Femur (tissue), 1 donor: ENCODE data around the gene GLIPR2.
"Not testable (repeated sequence)": the region's sequence is repeated elsewhere in the genome, so short reads cannot be mapped to it uniquely, and the experiment has no call there.

Experiments
- DNase-seq: peaks from one replicate; pipeline ENCODE4 v3.0.0-alpha.2; 2017

The GLIPR2 gene

GRCh38 chr9:36136272-36136893 is at the start of gene GLIPR2:
Gene GLIPR2 (plus strand): TSS chr9:36136733. CDS start chr9:36136779, 46 bp downstream.
- DNase-seq, result peak; percentile 82

GRCh38 chr9:36087054-36087453 is 49.5 kb upstream of the GLIPR2 start:
- not testable (repeated sequence) for DNase-seq

- DNase-seq, result no peak
Measured at GRCh38 chr9:36088020-36088419, 48.5 kb upstream of the GLIPR2 start.

- peak; percentile 53 for DNase-seq
Measured at GRCh38 chr9:36091026-36091953, 45.2 kb upstream of the GLIPR2 start.

- DNase-seq, result no peak
Measured at GRCh38 chr9:36092014-36092413, 44.5 kb upstream of the GLIPR2 start.

- no peak for DNase-seq
Measured at GRCh38 chr9:36092509-36093215, 43.9 kb upstream of the GLIPR2 start.

- no peak for DNase-seq
Measured at GRCh38 chr9:36093384-36093783, 43.1 kb upstream of the GLIPR2 start.

GRCh38 chr9:36099718-36100117 is 36.8 kb upstream of the GLIPR2 start:
- DNase-seq, result no peak

GRCh38 chr9:36100532-36100931 is 36.0 kb upstream of the GLIPR2 start:
- no peak for DNase-seq

- no peak for DNase-seq
Measured at GRCh38 chr9:36101916-36102741, 34.4 kb upstream of the GLIPR2 start.

- peak; percentile 77 for DNase-seq
Measured at GRCh38 chr9:36102742-36103495, 33.6 kb upstream of the GLIPR2 start.

GRCh38 chr9:36109071-36109470 is 27.5 kb upstream of the GLIPR2 start:
- no peak for DNase-seq

GRCh38 chr9:36110434-36110833 is 26.1 kb upstream of the GLIPR2 start:
- DNase-seq, result no peak

- no peak for DNase-seq
Measured at GRCh38 chr9:36112516-36112915, 24.0 kb upstream of the GLIPR2 start.

- DNase-seq, result no peak
Measured at GRCh38 chr9:36113999-36114398, 22.5 kb upstream of the GLIPR2 start.

GRCh38 chr9:36116593-36116992 is 19.9 kb upstream of the GLIPR2 start:
- no peak for DNase-seq

GRCh38 chr9:36118201-36118600 is 18.3 kb upstream of the GLIPR2 start:
- no peak for DNase-seq

- no peak for DNase-seq
Measured at GRCh38 chr9:36118706-36119105, 17.8 kb upstream of the GLIPR2 start.

GRCh38 chr9:36119476-36119875 is 17.1 kb upstream of the GLIPR2 start:
- DNase-seq, result no peak

GRCh38 chr9:36120705-36121104 is 15.8 kb upstream of the GLIPR2 start:
- DNase-seq, result no peak

- no peak for DNase-seq
Measured at GRCh38 chr9:36121971-36122370, 14.6 kb upstream of the GLIPR2 start.

- no peak for DNase-seq
Measured at GRCh38 chr9:36123515-36123914, 13.0 kb upstream of the GLIPR2 start.
